ENCODE measurements around the gene CNTN5. TPM values are rescaled to one million over a fixed set of nuclear protein-coding genes. Genes with fewer than 3 reads are reported as not detected.

Gene CNTN5
- total RNA-seq, 6 donors from 2014 or later: 0.13 to 1.0 (median 0.57) TPM; not detected in 2

DNA sequence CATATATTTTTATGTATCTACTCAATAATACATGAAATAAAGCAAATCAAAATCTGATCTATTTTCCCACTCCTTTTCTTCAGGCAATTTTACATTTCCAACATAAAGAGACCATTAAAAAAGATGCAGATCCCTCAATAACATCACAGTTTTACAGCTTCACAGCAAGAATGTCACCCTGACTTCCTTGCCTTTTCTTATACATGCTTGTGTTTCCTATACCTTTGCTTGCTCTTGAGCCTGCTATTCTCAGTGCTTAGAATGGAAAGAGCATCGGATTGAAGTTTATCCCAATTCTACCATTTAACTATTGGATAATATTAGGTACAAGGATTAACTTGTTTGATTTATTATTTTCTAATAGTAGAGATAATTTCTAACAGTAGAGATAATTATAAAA lies 176.7 kb downstream of the CNTN5 start:
- TF ChIP-seq EP300 (IDR thresholded peaks at IDR 0.05) (no peak), POLR2A (IDR thresholded peaks at IDR 0.05) (no peak), POLR2AphosphoS5 (IDR thresholded peaks at IDR 0.05) (no peak)
- TF ChIP-seq, protein P1, sequence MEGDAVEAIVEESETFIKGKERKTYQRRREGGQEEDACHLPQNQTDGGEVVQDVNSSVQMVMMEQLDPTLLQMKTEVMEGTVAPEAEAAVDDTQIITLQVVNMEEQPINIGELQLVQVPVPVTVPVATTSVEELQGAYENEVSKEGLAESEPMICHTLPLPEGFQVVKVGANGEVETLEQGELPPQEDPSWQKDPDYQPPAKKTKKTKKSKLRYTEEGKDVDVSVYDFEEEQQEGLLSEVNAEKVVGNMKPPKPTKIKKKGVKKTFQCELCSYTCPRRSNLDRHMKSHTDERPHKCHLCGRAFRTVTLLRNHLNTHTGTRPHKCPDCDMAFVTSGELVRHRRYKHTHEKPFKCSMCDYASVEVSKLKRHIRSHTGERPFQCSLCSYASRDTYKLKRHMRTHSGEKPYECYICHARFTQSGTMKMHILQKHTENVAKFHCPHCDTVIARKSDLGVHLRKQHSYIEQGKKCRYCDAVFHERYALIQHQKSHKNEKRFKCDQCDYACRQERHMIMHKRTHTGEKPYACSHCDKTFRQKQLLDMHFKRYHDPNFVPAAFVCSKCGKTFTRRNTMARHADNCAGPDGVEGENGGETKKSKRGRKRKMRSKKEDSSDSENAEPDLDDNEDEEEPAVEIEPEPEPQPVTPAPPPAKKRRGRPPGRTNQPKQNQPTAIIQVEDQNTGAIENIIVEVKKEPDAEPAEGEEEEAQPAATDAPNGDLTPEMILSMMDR (IDR thresholded peaks at IDR 0.05): no peak
- 49 to 71% methylated on average over 1 of the region's 1 CpG for WGBS, 2 donors
- Histone ChIP-seq H3K27ac (no peak overlapping the region), H3K9me3 (no peaks in the 10 kb centered on the region), H3K4me1 (no peaks in the 10 kb centered on the region), H3K4me3 (no peak overlapping the region), H3K36me3 (no peaks in the 10 kb centered on the region), H3K27me3 (no peaks in the 10 kb centered on the region)
- ATAC-seq (ENCODE audit: low FRiP score in 2 of 2) (no peak), DNase-seq (no peak)

DNA sequence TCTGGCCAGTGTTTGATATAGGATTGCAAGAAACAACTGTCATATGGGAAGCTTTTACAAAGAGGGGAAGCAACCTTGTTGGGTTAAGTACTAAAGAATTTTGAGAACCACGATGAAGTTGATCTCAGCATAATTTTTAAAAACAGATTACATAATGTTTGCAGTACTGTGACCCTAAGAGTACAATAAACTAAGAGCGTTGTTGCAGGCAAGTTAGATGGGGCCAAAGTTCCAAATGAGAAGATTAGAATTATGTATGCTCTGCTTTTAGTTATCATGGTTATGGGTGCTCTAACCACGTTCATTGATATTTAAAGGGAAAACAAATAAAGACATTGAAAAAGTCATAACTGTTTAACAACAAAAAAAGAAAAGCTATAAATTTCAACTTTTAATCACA lies 177.5 kb downstream of the CNTN5 start:
- no peaks in the 10 kb centered on the region for H3K4me1 ChIP-seq
- TF ChIP-seq POLR2A (IDR thresholded peaks at IDR 0.05) (no peak), POLR2AphosphoS5 (IDR thresholded peaks at IDR 0.05) (no peak), EP300 (IDR thresholded peaks at IDR 0.05) (no peak)
- TF ChIP-seq, protein P1 (IDR thresholded peaks at IDR 0.05): no peak
- DNase-seq: no peak
- H3K27me3 ChIP-seq: no peaks in the 10 kb centered on the region
- H3K27ac ChIP-seq: no peak overlapping the region
- H3K36me3 ChIP-seq: no peaks in the 10 kb centered on the region
- no peak for ATAC-seq (ENCODE audit: low FRiP score in 2 of 2)
- H3K9me3 ChIP-seq: no peaks in the 10 kb centered on the region
- WGBS, 2 donors: 37 to 43% methylated on average over 3 of the region's 3 CpGs
- H3K4me3 ChIP-seq: no peak overlapping the region

DNA sequence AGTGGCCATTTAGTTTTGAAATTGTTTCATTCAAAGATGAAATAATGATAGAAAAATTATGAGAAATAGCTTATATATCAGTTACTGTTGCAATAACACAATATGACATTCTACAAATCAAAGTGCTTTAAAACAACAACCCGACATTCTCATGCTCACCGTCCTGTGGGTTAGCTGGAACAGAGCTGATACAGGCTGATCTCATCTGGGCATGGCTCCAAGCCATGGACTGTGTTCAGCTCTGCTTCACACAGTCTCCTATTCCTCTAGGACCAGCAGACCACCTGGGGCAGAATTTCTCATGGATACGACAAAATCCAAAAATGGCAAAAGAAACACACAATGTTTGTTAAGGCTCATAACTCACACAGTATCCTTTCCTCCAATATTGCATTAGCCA lies 178.6 kb downstream of the CNTN5 start:
- TF ChIP-seq POLR2A (IDR thresholded peaks at IDR 0.05) (no peak), EP300 (IDR thresholded peaks at IDR 0.05) (no peak), POLR2AphosphoS5 (IDR thresholded peaks at IDR 0.05) (no peak)
- H3K27me3 ChIP-seq: no peaks in the 10 kb centered on the region
- H3K9me3 ChIP-seq: no peaks in the 10 kb centered on the region
- no peak overlapping the region for H3K27ac ChIP-seq
- peak in 1 of 2 donors; percentile 44 for ATAC-seq (ENCODE audit: low FRiP score in 2 of 2)
- H3K36me3 ChIP-seq: no peaks in the 10 kb centered on the region
- 62 to 77% methylated on average over 3 of the region's 3 CpGs for WGBS, 2 donors
- H3K4me3 ChIP-seq: no peak overlapping the region
- DNase-seq: no peak
- H3K4me1 ChIP-seq: no peaks in the 10 kb centered on the region

DNA sequence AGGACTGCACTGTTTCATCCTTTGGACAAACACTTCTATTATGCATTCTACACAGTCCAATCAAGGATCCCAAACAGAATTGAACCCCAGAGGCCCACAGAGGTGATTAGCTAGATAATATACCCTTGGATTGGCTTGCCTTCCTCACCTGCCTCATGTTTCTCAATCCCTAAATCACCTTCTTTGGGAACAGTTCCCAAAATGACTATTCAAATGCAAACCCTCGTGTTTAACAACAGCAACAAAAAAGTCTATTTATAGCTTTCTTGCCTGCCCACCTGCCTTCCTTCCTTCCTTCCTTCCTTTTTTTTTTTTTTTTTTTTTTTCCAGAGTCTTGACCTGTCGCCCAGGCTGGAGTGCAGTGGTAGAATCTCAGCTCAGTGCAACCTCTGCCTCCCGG lies 180.0 kb downstream of the CNTN5 start:
- no peak overlapping the region for H3K4me3 ChIP-seq
- 68 to 78% methylated on average over 3 of the region's 3 CpGs for WGBS, 2 donors
- ATAC-seq (ENCODE audit: low FRiP score in 2 of 2) (no peak), DNase-seq (no peak)
- H3K9me3 ChIP-seq: no peaks in the 10 kb centered on the region
- no peak overlapping the region for H3K27ac ChIP-seq
- no peaks in the 10 kb centered on the region for H3K27me3 ChIP-seq
- TF ChIP-seq, protein P1 (IDR thresholded peaks at IDR 0.05): no peak
- no peak for TF ChIP-seq EP300 (IDR thresholded peaks at IDR 0.05)
- TF ChIP-seq POLR2A (IDR thresholded peaks at IDR 0.05): no peak
- TF ChIP-seq POLR2AphosphoS5 (IDR thresholded peaks at IDR 0.05): no peak
- no peaks in the 10 kb centered on the region for H3K36me3 ChIP-seq
- H3K4me1 ChIP-seq: no peaks in the 10 kb centered on the region

DNA sequence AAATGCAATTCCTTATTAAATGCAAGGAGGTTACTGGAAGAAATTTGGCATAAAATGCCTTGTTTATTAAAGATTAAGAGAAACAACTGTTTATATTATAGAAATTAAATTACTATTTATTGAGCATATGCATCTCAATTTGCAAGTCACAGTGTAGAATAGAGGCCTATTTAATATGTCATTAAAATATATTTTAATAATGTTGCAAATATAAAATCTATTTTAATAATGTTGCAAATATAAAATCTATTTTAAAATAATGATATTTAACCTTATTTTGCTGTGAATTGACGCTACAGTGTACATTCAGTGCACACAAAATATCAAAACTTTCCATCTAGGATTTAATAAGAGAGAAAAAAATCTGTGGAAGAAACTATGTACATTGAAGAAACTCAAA lies 188.1 kb downstream of the CNTN5 start:
- ATAC-seq (ENCODE audit: low FRiP score in 2 of 2): no peak
- 80 to 83% methylated on average over 1 of the region's 1 CpG for WGBS, 2 donors
- Histone ChIP-seq H3K27ac (no peak overlapping the region), H3K4me3 (no peak overlapping the region), H3K9me3 (no peaks in the 10 kb centered on the region), H3K36me3 (no peaks in the 10 kb centered on the region), H3K27me3 (no peaks in the 10 kb centered on the region), H3K4me1 (no peaks in the 10 kb centered on the region)
- DNase-seq: no peak
- TF ChIP-seq, protein P1 (IDR thresholded peaks at IDR 0.05): no peak
- no peak for TF ChIP-seq POLR2A (IDR thresholded peaks at IDR 0.05)
- no peak for TF ChIP-seq EP300 (IDR thresholded peaks at IDR 0.05)
- TF ChIP-seq POLR2AphosphoS5 (IDR thresholded peaks at IDR 0.05): no peak

Measured in upper lobe of left lung (tissue), 6 donors.